ENCODE results near the gene NCKIPSD. TPM values are rescaled to one million over a fixed set of nuclear protein-coding genes. Genes with fewer than 3 reads are reported as not detected.
A peak's percentile ranks its signal among the peaks of the same experiment; 100 is the strongest.

NCKIPSD gene
- total RNA-seq, 1 experiment from 2014 or later: 46.0 TPM

DNA sequence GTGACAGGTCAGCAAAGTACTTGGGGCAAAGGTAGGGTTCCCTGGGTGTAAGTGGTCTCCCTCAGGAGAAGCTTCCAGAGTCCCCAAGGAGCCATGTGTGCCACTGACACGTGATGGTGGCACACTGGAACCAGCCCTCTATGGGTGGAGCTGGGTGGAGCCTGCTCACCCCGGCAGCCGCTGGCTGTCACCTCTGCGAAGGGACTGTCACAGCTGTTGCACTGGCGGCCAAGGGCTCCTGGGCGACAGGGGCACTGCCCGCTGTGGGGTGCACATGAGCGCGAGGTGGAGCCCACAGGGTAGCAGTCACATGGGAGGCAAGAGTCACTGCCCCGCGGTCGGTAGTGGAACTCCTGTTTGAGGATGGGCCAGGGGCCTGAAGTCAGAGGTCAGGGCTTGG, 35.0 kb downstream of the NCKIPSD start:
- no peak overlapping the region for H3K4me3 Mint-ChIP-seq
- H4K5ac ChIP-seq (ENCODE audit: insufficient read length, low read depth, low read length): no peak overlapping the region
- DNase-seq: no peak
- H3K79me1 ChIP-seq (ENCODE audit: insufficient read depth, low read depth, low read length, poor library complexity, severe bottlenecking): no peaks in the 10 kb centered on the region
- no peak overlapping the region for H3K23ac ChIP-seq (ENCODE audit: insufficient read length, low read depth, low read length)
- no peaks in the 10 kb centered on the region for H3K79me2 ChIP-seq (ENCODE audit: insufficient read depth, low read length)
- no peak overlapping the region for H3K56ac ChIP-seq (ENCODE audit: insufficient read length, low read depth, low read length)
- no peak overlapping the region for H3K4me2 ChIP-seq (ENCODE audit: insufficient read depth, insufficient read length, low read length)
- H3K23me2 ChIP-seq (ENCODE audit: insufficient read length, low read depth, low read length, poor library complexity, severe bottlenecking): peaks cover 3% of the 10 kb centered on the region
- no peak overlapping the region for H2AK5ac ChIP-seq (ENCODE audit: insufficient read length, low read length)
- H3K4ac ChIP-seq (ENCODE audit: low read depth, low read length): no peak overlapping the region
- no peak overlapping the region for H3K27ac ChIP-seq (ENCODE audit: insufficient read length, low read depth, low read length)
- WGBS (ENCODE audit: extremely low coverage, insufficient read length, low lambda C conversion rate): no CpG with 5 or more reads among the region's 12 CpGs
- no peaks in the 10 kb centered on the region for H3K27me3 ChIP-seq (ENCODE audit: insufficient read depth, low read length)
- H3K9ac ChIP-seq (ENCODE audit: extremely low read depth, insufficient read length, low read length): no peak overlapping the region
- no peak overlapping the region for H3K18ac ChIP-seq (ENCODE audit: insufficient read length, low read depth, low read length)
- no peaks in the 10 kb centered on the region for H3K9me3 Mint-ChIP-seq
- no peak overlapping the region for H2BK120ac ChIP-seq (ENCODE audit: low read depth, low read length, poor library complexity, severe bottlenecking)
- no peak overlapping the region for H2AFZ ChIP-seq (ENCODE audit: low read length)
- H3T11ph ChIP-seq (ENCODE audit: low read length): no peak overlapping the region
- H4K91ac ChIP-seq (ENCODE audit: insufficient read length, low read depth, low read length): no peak overlapping the region
- no peak overlapping the region for H2BK15ac ChIP-seq (ENCODE audit: low read depth, low read length)
- H3K14ac ChIP-seq (ENCODE audit: insufficient read depth, low read length): no peak overlapping the region
- H3K27me3 Mint-ChIP-seq (ENCODE audit: low read depth): peaks cover 2% of the 10 kb centered on the region; the same call in 1 of the 2 replicates
- H3K36me3 Mint-ChIP-seq (ENCODE audit: insufficient read depth in 1 of 3, low read depth in 3 of 3): peaks cover 31 to 54% (median 54%) of the 10 kb centered on the region in 3 experiments
- TF ChIP-seq, protein P1, sequence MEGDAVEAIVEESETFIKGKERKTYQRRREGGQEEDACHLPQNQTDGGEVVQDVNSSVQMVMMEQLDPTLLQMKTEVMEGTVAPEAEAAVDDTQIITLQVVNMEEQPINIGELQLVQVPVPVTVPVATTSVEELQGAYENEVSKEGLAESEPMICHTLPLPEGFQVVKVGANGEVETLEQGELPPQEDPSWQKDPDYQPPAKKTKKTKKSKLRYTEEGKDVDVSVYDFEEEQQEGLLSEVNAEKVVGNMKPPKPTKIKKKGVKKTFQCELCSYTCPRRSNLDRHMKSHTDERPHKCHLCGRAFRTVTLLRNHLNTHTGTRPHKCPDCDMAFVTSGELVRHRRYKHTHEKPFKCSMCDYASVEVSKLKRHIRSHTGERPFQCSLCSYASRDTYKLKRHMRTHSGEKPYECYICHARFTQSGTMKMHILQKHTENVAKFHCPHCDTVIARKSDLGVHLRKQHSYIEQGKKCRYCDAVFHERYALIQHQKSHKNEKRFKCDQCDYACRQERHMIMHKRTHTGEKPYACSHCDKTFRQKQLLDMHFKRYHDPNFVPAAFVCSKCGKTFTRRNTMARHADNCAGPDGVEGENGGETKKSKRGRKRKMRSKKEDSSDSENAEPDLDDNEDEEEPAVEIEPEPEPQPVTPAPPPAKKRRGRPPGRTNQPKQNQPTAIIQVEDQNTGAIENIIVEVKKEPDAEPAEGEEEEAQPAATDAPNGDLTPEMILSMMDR (conservative IDR thresholded peaks at IDR 0.05): no peak
- no peaks in the 10 kb centered on the region for H3K9me3 ChIP-seq (ENCODE audit: control insufficient read depth, low read depth, low read length)
- peak overlapping the region in 1 of 3 experiments; percentile 33; a peak in 3 of 7 replicates for H3K27ac Mint-ChIP-seq
- H4K8ac ChIP-seq (replicated peaks; ENCODE audit: insufficient read length, low read depth, low read length): no peak overlapping the region
- H2BK12ac ChIP-seq (ENCODE audit: insufficient read length, low read depth, low read length): no peak overlapping the region
- H3K4me1 ChIP-seq (ENCODE audit: insufficient read depth, low read length): no peaks in the 10 kb centered on the region; the same call in 1 of the 2 replicates
- H4K20me1 ChIP-seq (ENCODE audit: control insufficient read depth, insufficient read depth, insufficient read length): peaks cover 3% of the 10 kb centered on the region
- H2BK5ac ChIP-seq (ENCODE audit: insufficient read length, low read length): no peak overlapping the region
- H3K4me1 Mint-ChIP-seq: peaks cover 4 to 5% of the 10 kb centered on the region in 2 experiments
- H2BK20ac ChIP-seq (ENCODE audit: low read depth, low read length, poor library complexity, severe bottlenecking): no peak overlapping the region

Measured in H9 (cell line).